MM.1S (cell line): ENCODE results near the gene SLC6A9.

Experiments
- CTCF ChIP-seq: fragments of 300-600 bp; sonication (generic); IDR thresholded peaks from 2 replicates; pipeline ENCODE4 v1.5.1; 2016; ENCODE audit warnings: antibody characterized with exemption, low read length, mixed read lengths
- EZH2 ChIP-seq: fragments of 300-600 bp; sonication (generic); optimal IDR thresholded peaks from 2 replicates; pipeline ENCODE3; 2017; ENCODE audit warnings: low read depth, mild to moderate bottlenecking, antibody characterized with exemption, low read length, mixed read lengths

- TF ChIP-seq CTCF: no peak
- TF ChIP-seq EZH2: no peak
Observed at GRCh38 chr1:44057293-44057692, 26.0 kb upstream of the SLC6A9 start.
